Subcutaneous adipose tissue (tissue), 4 donors: ENCODE measurements around the gene UPF3A. TPM values are rescaled to one million over a fixed set of nuclear protein-coding genes. Genes with fewer than 3 reads are reported as not detected.

Experiments
- total RNA-seq, 4 donors: library from RNA; depleted of rRNA; stranded (reverse); fragments of >200 nt; gene quantifications; one replicate each; pipeline ENCODE4 v1.1.0, GENCODE V29; 2016
- TF ChIP-seq, protein P1 (sequence below): fragments of 450-650 bp; IDR thresholded peaks from one replicate; pipeline ENCODE4 v1.5.1; 2016; ENCODE audit warnings: low read depth, mild to moderate bottlenecking, control low read depth, antibody characterized with exemption, moderate library complexity

Gene UPF3A
- total RNA-seq, 4 donors from 2014 or later: 35.4 to 74.4 (median 46.2) TPM

DNA sequence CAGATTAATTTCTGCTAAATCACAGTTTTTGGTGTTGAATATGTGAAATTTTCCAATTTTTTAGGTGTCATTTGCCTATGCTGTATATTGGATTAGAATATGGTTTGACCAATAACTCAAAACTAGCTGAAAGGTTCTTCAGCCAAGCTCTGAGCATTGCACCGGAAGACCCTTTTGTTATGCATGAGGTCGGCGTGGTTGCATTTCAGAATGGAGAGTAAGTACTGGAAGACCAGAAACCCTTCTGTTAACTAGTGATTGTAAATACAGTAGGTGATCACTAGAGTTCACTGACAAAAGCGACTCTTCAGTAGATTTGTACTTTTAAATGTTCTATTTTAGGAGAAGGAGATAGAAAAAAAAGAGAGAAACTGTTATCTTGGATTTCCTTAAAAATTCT is 24.4 kb upstream of the UPF3A start:
- TF ChIP-seq, protein P1, sequence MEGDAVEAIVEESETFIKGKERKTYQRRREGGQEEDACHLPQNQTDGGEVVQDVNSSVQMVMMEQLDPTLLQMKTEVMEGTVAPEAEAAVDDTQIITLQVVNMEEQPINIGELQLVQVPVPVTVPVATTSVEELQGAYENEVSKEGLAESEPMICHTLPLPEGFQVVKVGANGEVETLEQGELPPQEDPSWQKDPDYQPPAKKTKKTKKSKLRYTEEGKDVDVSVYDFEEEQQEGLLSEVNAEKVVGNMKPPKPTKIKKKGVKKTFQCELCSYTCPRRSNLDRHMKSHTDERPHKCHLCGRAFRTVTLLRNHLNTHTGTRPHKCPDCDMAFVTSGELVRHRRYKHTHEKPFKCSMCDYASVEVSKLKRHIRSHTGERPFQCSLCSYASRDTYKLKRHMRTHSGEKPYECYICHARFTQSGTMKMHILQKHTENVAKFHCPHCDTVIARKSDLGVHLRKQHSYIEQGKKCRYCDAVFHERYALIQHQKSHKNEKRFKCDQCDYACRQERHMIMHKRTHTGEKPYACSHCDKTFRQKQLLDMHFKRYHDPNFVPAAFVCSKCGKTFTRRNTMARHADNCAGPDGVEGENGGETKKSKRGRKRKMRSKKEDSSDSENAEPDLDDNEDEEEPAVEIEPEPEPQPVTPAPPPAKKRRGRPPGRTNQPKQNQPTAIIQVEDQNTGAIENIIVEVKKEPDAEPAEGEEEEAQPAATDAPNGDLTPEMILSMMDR: no peak

DNA sequence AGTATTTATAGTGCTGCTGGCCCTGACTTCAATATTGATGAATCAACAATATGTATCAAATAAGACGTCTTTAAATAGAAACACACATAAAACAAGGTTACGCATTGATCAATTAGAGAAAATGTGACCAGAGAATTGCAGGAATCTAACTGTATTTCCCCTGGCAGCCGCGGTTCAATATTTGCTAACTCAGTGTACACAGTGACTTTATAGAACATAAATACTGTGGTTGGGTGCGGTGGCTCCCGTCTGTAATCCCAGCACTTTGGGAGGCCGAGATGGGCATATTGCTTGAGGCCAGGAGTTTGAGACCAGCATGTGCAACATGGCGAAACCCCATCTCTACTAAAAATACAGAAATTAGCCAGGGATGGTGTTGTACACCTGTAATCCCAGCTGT is 22.8 kb upstream of the UPF3A start:
- TF ChIP-seq, protein P1: no peak

DNA sequence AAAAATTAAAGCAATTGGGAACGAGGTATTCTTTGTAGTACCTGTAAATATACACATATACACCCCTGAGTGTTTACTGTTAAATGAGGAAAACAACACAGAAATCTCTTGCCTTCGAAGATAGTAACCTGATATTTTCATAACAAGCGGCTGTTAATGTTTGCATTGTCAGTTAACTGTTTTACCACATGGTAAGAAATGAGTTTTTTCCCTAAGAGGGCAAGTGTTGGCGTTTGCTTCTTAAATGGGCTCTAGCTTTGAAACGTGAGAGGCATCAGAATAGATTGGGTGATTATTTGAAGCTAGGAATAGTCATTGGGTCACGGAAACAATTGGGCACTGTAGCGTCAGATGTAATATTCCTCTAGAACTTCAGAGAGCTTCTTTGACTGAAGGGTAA is 22.0 kb upstream of the UPF3A start:
- TF ChIP-seq, protein P1: no peak

DNA sequence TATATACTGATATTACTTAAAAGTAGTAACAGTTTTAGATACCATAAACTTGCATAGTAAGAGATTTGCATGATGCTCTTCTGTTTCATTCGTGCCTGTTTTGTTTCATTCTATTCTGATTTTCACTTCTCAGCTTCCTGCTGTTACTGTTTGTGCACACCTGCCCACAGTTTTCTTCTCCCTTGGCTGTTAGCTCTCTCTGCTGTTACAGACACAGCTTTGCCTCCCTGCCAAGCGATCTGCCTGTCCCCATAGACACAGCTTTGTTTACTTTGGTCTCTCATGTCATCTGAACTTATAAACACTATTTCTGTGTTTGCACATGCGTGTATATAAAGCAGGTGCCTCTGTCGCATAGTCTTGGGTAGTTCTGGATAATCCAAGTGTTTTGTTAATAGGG is 21.4 kb upstream of the UPF3A start:
- TF ChIP-seq, protein P1: no peak

DNA sequence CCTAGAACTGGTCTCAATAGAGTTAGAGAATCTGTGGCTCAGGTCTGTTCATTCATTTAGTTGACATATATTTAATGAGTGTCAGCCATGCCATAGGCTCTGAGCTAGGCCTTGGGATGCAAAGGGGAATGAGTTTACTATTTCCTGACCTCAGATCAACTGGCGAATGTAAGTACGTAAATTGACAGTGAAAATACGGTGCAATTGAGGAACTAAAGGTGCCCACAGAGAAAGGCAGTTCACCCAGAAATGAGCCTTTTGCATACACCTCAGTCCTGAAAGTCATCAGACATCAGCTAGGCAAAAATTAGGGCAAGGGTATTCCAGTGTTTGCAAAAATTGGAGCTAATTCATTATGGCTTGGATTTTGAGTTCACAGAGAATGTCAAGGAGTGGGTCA is 20.6 kb upstream of the UPF3A start:
- TF ChIP-seq, protein P1: no peak

DNA sequence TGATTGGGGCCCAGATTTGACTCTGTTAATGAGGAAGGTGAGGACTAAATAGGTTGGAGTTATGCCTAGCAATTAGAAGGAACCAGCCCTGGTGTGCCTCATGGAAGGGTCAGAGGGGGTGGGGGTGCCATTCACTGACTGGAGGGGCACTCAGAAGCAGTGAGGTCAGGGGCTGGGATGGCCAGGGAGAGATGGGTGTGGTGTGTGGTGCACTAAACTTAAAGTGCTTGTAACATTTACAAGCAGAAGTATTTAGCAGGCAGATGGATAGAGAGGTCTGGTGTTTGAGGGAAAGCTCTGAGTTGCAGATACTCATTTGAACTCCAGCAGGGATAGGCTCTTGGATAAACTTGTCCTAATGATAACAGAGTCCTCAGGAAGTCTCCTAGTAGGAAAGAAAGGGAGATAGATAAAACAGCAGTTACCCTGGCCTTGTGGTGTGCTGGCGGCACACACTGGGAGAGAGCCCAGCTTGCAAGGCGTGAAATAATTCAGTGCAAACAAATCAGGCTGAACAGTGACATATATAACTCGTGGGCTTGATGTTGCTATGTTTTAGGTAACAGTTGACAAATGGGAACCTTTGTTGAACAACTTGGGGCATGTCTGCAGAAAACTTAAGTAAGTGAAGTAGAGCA is 20.0 kb upstream of the UPF3A start:
- TF ChIP-seq, protein P1: no peak

DNA sequence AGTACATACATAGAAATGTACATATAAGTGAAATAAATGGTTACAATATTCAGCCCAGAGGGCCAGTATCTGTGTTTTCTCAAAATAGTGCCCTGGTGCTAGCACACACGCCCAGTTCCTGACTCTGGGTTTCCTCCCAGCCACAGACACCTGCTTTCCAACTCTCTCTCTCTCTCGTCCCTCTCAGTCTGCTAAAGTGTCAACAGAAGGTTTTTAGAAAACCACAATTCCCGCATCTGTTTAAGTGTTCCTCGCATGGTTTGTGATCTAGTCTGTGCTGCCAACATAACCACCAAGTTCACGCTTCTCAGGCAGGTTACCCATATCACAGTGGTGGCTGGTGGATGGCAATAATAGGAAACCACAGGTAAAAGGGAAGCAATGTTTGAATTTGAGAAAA is 17.8 kb upstream of the UPF3A start:
- TF ChIP-seq, protein P1: no peak
